ENCODE results near the gene KLHDC2.
"Not testable (repeated sequence)": the region's sequence is repeated elsewhere in the genome, so short reads cannot be mapped to it uniquely, and the experiment has no call there.

KLHDC2 gene

DNA sequence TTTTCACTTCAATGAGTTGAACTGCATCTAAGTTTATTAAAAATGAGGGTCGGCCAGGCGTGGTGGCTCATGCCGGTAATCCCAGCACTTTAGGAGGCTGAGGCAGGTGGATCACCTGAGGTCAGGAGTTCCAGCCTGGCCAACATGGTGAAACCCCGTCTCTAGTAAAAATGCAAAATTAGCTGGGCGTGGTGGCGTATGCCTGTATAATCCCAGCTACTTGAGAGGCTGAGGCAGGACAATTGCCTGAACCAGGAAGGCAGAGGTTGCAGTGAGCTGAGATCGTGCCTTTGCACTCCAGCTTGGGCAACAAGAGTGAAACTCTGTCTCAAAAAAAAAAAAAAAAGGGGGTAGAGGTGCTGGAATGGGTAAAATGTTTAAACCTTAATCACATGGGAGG is 13.1 kb downstream of the KLHDC2 start:
- not testable (repeated sequence) for DNase-seq (ENCODE audit: low spot score)

DNA sequence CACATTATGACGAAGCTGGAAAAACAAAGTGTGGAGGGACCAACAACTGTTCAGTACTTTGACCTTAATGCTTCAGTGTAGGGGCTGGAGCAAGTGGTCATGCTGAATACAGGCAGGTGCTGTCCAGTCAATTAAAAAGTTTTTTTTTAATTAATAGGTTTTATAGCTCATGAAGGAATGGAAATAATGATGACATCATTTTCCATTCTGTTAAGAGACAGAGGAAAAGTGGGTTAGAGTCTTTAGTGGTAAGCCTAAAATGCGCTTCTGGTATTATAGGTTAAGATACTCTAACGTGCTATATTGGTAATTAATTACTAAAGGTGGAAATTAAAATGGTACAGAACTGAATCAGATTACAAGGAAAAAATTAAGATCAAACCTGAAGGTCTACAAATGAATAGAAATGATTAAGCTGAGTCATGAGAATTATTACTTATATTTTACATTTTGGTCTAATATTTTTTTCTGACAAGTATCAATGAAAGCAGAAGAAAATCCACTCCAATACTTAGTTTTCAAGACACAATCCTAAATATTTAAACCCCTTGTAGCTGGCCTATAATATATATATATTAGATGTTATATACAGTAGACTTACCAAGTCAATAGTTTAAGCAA is 15.6 kb downstream of the KLHDC2 start:
- no peak for DNase-seq (ENCODE audit: low spot score)

DNA sequence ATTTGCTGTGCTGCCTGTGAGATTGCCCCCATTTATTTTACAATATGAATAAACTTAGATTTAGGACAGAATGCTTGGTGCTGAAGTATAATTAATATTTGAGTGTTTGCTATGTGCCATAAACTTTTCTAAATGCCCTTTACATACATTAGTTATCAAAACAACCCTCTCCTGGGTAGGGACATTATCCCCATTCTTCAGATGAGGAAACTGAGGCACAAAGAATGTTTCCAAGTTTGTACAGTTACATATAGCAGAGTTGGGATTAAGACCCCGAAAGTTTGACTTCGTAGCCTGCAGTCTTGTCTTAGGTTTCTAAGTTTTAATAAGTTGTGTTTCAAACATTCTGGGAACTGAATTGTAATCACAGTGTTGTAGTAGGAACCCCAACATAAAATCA is 18.4 kb downstream of the KLHDC2 start:
- no peak for DNase-seq (ENCODE audit: low spot score)

DNA sequence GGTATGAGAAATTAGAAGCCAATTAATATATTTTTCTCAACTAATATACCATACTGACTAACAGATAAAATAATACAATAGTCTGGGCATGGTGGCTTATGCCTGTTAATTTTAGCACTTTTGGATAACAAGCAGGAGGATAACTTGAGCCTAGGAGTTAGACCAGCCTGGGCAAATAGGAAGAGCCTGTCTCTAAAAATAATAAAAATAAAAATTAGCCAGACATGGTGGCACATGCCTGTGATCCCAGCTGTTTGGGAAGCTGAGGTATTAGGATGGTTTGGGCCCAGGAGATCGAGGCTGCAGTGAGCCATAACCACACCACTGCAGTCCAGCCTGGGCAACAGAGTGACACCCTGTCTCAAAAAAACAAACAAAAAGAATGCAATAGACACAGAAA is 24.7 kb downstream of the KLHDC2 start:
- DNase-seq (ENCODE audit: low spot score), result no peak

DNA sequence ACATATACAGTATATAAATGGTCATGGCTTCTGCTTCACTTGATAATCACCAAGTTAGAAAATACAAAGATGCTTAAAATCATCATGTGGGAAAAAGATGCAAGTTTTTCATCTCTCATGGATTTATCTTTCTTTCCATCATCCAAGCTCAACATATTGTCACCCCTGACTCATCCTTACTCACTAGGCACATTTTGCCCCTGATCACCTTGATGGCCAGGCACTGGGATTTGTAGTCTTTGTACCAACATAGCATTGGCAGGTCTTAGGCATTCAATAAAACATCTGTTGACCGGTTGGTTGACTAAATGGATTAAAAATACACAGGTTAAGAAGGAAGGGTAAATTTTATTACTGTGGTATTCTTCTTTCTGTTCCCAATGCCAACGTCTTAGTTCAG is 28.1 kb downstream of the KLHDC2 start:
- DNase-seq (ENCODE audit: low spot score), result no peak

DNA sequence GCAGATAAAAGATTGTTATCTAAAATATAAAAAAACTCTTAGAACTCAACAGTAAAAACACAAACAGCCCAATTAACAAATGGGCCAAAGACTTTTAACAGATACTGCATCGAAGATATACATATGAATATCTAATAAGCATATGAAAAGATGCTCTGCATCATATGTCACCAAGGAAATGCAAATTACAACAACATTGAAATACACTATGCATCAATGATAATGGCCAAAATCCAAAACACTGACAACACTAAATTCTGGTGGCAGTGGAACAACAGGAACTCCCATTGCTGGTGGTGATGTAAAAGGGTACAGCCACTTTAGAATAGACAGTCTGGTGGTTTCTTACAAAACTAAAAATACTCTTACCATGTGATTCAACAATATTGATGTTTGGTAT is 40.8 kb downstream of the KLHDC2 start:
- DNase-seq (ENCODE audit: low spot score), result no peak

DNA sequence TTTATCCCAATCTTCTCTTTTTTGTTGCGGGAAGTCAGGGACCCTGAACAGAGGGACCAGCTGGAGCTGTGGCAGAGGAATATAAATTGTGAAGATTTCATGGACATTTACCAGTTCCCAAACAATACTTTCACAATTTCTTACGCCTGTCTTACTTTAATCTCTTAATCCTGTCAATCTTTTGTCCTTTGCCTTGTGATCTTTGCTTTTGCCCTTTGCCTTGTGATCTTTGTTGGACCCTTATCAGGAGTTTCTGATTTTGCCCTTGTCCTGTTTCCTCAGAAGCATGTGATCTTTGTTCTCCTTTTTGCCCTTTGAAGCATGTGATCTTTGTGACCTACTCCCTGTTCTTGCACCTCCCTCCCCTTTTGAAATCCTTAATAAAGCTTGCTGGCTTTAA is 48.2 kb downstream of the KLHDC2 start:
- DNase-seq (ENCODE audit: low spot score), result not testable (repeated sequence)

DNA sequence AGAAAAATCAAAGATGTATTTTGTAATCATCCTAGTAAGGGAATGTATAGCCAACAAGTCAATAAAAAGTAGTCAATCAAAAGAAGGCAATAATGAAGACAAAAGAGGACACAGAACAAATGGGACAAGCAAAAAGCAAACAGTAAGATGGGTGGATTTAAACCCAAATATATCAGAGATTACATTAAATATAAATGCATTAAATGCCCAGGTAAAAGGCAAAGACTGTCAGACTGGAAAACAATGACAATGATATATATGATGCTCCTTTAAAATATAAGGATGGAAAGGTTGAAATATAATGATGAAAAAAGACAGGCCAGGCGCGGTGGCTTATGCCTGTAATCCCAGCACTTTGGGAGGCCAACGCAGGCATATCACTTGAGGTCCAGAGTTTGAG is 48.9 kb downstream of the KLHDC2 start:
- no peak for DNase-seq (ENCODE audit: low spot score)

DNA sequence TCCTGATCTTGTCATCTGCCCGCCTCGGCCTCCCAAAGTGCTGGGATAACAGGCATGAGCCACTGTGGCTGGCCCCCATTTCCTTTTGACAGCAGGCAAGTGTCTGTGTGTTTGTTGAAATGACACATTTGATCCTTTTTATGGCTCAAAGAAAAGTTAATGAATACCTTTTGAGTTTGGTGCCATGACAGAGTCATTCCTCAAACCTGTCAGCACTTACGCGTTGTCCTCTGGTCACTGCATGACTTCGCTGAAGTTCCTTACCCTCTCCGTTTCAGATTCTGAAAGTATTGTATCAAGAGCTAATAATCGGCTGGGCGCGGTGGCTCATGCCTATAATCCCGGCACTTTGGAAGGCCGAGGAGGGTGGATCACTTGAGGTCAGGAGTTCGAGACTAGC is 52.2 kb downstream of the KLHDC2 start:
- no peak for DNase-seq (ENCODE audit: low spot score)

DNA sequence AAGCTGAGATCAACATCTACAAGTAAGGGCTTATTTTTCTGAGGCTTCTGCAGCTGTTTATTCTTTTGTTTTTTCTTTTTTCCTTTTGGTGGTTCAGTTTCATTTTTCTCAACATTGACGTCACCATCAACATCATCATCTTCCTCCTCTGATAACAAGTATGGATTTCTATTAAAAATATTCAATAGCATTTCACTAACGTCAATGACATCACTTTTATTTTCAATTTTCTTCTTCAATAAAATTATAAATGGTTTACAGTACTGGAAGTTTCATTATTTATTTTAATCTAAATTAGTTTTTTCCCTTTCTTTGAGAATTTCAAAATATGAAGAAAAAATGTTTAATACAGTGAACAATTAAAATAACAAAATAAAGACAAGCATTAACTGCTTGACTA is 60.7 kb downstream of the KLHDC2 start:
- DNase-seq (ENCODE audit: low spot score), result no peak
